ENCODE results near the gene EPO.
"Not testable (repeated sequence)": the region's sequence is repeated elsewhere in the genome, so short reads cannot be mapped to it uniquely, and the experiment has no call there.

Gene EPO

GRCh38 chr7:100705753-100706671, 14.3 kb upstream of the EPO start, which contains the start of gene POP7:
TSS of gene POP7 (plus strand) at chr7:100706121. CDS start at chr7:100706831, 710 bp downstream.
- peak; percentile 99 for DNase-seq

DNA sequence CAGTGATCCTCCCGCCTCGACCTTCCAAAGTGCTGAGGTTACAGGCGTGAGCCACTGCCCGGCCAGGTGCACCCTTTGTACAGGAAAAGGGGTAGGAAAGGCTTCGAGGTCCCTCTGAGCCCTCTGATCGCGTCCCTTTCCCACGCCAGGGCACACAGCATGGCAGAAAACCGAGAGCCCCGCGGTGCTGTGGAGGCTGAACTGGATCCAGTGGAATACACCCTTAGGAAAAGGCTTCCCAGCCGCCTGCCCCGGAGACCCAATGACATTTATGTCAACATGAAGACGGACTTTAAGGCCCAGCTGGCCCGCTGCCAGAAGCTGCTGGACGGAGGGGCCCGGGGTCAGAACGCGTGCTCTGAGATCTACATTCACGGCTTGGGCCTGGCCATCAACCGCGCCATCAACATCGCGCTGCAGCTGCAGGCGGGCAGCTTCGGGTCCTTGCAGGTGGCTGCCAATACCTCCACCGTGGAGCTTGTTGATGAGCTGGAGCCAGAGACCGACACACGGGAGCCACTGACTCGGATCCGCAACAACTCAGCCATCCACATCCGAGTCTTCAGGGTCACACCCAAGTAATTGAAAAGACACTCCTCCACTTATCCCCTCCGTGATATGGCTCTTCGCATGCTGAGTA, 13.5 kb upstream of the EPO start:
- no peak for DNase-seq

DNA sequence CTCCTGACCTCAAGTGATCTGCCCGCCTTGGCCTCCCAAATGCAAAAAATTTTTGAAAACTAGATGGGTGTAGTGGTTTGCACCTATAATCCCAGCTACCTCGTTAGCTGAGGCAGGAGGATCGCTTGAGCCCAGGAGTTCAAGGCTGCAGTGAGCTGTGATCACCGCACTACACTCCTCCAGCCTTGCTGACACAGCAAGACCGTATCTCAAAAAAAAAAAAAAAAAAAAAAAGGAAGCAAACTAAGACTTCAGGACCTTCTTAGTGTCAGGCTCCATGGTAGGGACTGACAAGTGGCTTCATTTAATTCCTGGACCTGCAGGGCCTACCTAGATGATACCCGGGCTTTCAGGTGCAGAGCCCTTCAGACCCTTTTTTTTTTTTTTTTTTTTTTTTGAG, 11.9 kb upstream of the EPO start:
- DNase-seq: no peak

DNA sequence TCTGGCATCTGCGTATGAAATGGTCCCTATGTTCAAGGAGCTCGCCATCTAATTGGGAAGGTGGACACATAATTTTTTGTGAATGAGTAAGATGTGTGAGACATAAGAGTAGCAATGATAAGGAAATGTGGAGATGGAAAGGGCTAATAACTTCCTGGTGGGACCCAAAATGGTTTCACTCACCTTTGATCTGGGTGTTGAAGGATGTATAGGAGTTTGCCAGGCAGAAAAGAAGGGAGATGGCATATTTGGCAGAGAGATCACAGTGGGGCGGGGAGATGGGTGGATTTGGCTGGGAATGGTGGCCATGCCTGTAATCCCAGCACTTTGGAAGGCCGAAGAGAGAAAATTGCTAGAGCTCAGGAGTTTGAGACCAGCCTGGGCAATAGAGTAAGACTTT, 9.8 kb upstream of the EPO start:
- DNase-seq: no peak

DNA sequence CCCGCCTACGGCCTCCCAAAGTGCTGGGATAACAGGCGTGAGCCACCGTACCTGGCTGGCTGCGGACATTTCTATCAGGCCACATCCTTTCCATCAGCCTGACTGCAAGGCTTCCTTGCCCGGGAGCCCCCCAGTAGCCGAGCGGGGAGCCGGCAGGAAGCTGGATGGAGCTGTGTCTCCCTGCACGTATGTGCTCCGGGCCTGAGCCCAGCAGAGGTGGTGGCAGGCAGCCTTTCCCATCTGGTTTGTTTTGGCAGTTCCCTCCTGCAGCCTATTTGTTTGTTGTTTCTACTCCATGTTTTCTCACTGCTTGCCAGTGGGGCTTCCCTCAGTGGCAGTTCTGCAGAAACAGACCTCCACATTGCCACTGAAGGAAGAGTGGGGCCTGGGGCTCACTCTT, 8.9 kb upstream of the EPO start:
- no peak for DNase-seq

DNA sequence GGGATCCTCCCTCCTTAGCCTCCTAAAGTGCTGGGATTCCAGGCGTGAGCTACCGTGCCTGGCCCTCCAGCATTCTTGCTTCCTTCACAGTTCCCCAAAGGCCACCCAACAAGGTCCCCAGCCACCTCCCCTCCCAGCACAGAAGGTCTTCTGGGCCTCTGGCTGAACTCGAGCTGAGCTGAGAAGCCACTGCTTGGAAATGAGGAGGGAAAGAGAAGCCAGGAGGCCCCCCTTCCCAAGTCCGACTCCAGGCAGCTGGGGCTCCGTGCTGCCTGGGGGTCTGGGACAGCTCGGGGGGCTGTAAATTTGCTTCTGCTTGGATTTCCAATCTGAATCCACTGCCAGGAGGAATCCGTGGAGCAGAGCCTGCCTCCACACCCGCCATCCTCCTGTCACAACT, 5.5 kb upstream of the EPO start:
- no peak for DNase-seq

GRCh38 chr7:100717073-100717472, 3.2 kb upstream of the EPO start:
- DNase-seq: not testable (repeated sequence)

DNA sequence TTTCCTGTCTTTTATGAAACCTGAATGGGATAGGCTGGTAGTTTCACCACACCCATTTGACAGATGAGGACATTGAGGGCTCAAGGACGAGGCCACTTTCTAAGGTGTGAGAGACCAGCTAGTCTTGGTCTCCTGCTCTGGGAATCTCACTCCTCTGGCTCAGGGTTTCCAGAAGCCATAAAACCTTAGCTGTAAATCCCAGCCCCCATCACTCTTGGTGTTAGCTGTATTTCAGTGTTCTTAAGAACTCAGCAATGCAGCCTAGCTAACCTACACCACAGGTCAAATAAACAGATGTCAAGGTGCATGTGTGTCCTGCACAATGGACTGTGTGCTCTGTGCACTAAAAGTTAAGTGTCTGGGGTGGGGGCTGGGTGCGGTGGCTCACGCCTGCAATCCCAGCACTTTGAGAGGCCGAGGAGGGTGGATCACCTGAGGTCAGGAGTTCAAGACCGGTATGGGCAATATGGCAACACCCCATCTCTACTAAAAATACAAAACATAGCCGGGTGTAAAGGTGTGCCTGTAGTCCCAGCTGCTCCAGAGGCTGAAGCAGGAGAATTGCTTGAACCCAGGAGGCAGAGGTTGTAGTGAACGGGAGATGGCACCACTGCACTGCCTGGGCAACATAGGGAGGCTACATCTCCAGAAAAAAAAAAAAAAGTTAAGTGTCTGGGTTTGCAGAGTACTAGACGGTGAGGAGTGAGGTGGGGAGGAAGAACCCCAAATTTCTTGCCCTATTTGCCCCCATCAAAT, 567 bp upstream of the EPO start:
- no peak for DNase-seq

GRCh38 chr7:100720671-100721504, 620 bp downstream of the EPO start:
- no peak for DNase-seq

GRCh38 chr7:100721505-100721812, 1.2 kb downstream of the EPO start:
- DNase-seq: no peak

DNA sequence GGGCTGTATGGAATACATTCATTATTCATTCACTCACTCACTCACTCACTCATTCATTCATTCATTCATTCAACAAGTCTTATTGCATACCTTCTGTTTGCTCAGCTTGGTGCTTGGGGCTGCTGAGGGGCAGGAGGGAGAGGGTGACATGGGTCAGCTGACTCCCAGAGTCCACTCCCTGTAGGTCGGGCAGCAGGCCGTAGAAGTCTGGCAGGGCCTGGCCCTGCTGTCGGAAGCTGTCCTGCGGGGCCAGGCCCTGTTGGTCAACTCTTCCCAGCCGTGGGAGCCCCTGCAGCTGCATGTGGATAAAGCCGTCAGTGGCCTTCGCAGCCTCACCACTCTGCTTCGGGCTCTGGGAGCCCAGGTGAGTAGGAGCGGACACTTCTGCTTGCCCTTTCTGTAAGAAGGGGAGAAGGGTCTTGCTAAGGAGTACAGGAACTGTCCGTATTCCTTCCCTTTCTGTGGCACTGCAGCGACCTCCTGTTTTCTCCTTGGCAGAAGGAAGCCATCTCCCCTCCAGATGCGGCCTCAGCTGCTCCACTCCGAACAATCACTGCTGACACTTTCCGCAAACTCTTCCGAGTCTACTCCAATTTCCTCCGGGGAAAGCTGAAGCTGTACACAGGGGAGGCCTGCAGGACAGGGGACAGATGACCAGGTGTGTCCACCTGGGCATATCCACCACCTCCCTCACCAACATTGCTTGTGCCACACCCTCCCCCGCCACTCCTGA, 2.4 kb downstream of the EPO start:
- DNase-seq: no peak

DNA sequence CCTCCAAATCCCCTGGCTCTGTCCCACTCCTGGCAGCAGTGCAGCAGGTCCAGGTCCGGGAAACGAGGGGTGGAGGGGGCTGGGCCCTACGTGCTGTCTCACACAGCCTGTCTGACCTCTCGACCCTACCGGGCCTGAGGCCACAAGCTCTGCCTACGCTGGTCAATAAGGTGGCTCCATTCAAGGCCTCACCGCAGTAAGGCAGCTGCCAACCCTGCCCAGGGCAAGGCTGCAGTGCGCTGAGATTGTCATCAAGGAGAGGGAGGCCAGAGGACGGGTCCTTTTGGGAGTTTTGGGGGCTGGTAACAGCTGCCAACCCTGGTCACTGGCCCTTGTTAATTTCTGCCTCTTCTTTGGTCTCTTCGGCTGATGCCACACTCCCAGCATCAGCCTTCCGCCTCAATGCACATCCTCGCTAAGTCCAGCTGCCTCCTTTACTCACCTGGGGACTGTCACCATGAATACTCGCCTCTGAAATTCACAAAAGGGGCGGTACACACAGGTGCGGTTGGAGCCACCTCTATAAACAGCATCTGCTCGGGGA, 3.5 kb downstream of the EPO start:
- DNase-seq: no peak

- DNase-seq: not testable (repeated sequence)
Measured at GRCh38 chr7:100724364-100724763, 4.1 kb downstream of the EPO start.

DNA sequence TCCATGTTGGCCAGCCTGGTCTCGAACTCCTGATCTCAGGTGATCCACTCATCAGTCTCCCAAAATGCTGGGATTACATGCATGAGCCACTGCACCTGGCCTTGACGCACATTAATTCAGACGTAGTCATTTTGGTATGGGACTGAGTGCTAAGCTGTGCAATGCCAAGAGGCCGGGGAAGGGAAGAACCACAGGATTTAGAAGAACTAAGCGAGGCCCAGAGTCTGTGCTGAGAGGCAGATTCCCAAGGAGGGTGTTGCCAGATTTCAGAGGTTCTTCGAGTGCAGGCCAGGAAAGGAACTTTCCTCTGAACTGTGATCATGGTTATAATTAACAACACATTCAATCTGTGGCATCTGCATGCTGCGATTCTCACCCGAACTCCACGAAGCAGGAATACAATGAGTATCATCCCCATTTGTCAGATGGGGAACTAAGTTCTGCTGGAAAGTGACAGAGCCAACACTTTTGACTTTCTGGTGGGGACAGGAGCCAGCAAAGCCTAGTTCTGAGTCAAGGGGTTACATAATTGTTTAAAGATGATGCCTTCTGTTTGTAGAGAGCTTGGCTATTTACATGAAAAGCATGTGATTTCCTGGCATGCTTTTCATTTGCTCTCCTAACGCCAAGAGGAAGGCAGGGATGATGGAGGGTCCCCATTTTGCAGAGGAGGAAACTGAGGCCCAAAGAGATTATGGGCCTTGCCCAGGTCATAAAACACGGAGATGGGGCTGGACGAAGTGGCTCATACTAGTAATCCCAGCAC, 6.9 kb downstream of the EPO start:
- DNase-seq: no peak

- DNase-seq: no peak
Measured at GRCh38 chr7:100728196-100728595, 7.9 kb downstream of the EPO start.

DNA sequence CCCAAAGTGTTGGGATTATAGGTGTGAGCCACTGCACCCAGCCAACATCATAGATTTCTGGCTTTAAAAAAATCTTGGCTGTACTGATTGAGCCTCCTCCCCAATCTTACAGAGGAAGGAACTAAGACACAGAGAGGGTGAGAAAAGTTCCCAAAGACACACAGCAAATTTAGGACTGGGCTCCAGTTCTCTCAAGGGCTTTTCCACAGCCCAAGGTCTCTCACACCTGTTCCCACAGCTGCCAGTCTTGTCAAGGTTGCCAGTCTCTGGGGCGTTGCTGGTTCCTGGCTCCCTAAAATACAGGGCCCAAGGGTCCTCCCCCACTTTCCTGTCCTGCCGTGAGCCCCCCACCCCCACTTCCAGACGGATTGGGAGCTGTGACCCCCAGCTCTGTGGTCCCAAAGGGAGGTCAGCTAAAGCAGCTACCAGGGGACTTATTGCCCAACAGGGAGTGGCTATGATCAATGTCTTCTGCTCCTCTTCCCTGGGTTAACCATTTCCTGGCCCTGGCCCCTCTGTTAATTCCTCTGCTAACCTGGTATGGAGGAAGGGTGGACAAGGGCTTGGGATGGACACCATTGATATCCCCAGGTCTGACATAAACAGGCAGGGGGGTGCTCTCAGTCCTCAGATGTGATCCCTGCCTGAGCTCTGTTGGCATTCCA, 10.0 kb downstream of the EPO start:
- no peak for DNase-seq

- no peak for DNase-seq
Measured at GRCh38 chr7:100731937-100732636, 11.8 kb downstream of the EPO start.

DNA sequence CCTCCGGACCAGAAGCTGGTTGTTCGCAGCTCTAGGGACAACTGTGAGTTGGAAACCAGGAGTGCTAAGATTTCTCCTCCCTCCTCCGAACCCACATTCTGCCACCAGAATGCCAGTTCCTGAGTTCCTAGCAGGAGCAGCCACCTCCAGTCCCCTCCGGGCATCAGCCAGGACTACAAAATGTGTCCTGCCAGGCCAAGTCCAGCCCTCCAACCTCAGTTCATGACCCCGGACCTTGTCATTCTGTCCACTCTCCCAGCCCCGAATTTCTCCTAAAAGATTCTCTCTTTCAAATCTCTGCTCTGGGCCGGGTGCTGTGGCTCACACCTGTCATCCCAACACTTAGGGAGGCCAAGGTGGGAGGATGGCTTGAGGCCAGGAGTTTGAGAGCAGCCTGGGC, 15.5 kb downstream of the EPO start:
- no peak for DNase-seq

- DNase-seq: no peak
Measured at GRCh38 chr7:100736671-100737070, 16.4 kb downstream of the EPO start.

DNA sequence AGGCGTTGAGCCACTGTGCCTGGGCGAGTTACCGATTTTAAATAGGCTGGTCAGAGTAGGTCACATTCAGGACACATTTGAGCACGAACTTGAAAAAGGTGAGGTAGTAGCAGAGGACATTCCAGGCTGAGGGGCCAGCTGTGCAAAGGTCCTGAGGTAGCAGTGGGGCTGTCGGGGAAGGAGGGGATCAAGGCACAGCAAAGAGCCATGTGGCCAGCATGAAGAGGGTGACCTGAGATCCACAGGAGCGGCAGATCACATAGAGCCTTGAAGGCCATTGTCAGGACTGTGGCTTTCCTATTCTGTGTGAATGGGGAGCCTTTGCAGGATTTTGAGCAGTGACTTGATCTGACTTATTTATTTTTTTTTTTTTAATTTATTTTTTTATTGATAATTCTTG, 19.7 kb downstream of the EPO start:
- no peak for DNase-seq
